Epithelial cell of proximal tubule (primary cell): ENCODE results near the gene ERC2. TPM values are rescaled to one million over a fixed set of nuclear protein-coding genes. Genes with fewer than 3 reads are reported as not detected.

ENCODE experiments used
- DNase-seq: peaks from one replicate; pipeline ENCODE4 v3.0.0-alpha.2; 2011; ENCODE audit warnings: low read depth
- H3K4me3 ChIP-seq: 2 replicates; pipeline ENCODE4 v1.5.1; 2011; ENCODE audit warnings: low read depth, mild to moderate bottlenecking, low read length
- total RNA-seq: library from RNA; depleted of rRNA; stranded (reverse); fragments of >200 nt; gene quantifications from 2 replicates; pipeline ENCODE4 v1.2.3, GENCODE V29; 2015
- TF ChIP-seq, protein P1 (sequence below): conservative IDR thresholded peaks from 2 replicates; pipeline ENCODE4 v1.5.1; 2012; ENCODE audit warnings: low read depth, mild to moderate bottlenecking, low read length

ERC2 gene
- total RNA-seq, 1 donor from 2014 or later: 2.7 TPM

DNA sequence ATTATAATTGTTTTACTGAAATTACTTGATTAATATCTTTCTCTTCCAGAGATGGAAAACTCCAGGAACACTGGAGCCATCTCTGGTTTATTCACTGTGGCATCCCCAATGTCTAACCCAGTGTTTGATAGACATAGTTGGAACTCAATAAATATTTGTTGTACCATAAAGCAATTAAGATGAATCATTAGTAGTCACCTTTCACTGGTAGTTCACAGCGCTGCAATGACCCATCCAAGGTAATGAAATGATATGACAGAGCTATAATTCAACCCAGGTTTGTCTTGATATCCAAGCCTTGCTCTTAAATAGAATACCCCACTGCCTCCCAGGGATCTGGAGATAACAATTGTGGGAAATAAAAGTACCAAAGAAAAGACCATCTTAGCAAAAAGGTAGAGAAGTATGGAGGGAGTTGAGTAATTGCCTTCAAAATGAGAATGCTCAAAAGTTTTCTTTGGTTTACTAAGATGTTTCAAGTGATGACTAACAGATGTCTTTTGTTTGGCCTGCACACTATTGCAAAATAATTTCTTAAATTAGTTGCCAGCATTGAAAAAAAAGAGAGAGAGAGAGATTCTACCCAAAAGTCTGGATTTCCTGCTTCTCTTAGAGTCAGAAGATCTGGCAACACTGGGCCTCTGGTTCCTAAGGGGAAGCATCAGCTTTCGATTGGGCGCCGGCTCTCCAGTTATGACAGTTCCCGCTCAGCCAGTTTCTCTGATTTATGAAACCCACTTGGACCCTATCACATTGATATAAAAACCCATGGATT, 348.5 kb downstream of the ERC2 start:
- DNase-seq: no peak
- TF ChIP-seq, protein P1, sequence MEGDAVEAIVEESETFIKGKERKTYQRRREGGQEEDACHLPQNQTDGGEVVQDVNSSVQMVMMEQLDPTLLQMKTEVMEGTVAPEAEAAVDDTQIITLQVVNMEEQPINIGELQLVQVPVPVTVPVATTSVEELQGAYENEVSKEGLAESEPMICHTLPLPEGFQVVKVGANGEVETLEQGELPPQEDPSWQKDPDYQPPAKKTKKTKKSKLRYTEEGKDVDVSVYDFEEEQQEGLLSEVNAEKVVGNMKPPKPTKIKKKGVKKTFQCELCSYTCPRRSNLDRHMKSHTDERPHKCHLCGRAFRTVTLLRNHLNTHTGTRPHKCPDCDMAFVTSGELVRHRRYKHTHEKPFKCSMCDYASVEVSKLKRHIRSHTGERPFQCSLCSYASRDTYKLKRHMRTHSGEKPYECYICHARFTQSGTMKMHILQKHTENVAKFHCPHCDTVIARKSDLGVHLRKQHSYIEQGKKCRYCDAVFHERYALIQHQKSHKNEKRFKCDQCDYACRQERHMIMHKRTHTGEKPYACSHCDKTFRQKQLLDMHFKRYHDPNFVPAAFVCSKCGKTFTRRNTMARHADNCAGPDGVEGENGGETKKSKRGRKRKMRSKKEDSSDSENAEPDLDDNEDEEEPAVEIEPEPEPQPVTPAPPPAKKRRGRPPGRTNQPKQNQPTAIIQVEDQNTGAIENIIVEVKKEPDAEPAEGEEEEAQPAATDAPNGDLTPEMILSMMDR: no peak
- H3K4me3 ChIP-seq: no peak overlapping the region

DNA sequence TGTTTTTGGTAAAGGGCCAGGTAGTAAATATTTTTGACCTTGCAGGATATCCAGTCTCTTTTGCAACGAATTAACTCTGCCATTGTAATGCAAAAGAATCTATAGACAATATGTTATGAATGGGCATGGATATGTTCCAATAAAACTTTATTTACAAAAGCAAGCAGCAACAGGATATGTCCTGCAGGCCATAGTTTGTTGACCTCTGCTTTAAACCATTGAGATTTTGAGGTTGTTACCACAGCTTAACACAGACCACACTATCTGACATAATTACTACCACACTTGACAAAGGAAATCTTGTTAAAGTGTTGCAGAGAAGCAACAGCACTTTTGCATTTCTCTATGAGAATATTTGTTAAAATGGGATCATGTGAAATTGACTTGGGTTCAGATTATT, 349.3 kb downstream of the ERC2 start:
- H3K4me3 ChIP-seq: no peak overlapping the region
- no peak for DNase-seq
- TF ChIP-seq, protein P1: no peak

DNA sequence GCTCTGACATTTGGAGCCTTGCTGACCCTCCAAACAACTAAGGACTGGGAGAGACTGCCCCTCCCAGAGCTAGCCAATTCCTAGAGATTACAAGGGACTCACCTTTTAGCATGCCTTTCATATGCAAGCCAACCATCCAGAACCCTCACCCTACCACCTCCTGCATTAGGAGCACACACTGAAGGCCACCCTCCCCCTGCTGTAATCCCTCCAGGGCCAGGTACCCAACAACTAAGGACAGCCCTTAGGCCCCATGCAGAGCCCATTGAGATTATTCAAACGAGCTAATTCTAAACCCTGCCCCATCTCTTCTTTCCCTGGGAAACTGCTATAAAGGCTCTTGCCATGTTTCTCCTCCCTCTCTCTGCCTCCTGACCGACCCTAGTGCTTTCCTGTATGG, 352.6 kb downstream of the ERC2 start:
- TF ChIP-seq, protein P1: no peak
- no peak overlapping the region for H3K4me3 ChIP-seq
- no peak for DNase-seq

DNA sequence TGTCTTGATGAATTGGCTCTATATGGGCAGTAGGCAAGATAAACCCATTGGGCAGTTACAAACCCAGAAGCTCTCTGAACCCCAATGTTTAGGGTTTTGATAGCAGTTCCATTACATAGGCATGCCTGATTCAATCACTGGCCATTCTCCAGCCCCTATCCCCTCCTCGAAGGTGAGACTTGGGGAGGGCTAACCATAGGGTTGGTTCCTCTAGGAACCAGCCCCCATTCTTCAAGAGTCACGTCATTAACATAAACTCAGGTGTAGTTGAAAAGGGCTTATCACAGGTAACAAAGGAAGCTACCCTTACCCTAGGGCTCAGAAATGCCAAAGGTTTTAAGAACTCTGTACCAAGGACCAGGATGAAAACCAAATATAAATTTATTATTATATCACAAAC, 353.1 kb downstream of the ERC2 start:
- no peak overlapping the region for H3K4me3 ChIP-seq
- DNase-seq: no peak
- TF ChIP-seq, protein P1: no peak

DNA sequence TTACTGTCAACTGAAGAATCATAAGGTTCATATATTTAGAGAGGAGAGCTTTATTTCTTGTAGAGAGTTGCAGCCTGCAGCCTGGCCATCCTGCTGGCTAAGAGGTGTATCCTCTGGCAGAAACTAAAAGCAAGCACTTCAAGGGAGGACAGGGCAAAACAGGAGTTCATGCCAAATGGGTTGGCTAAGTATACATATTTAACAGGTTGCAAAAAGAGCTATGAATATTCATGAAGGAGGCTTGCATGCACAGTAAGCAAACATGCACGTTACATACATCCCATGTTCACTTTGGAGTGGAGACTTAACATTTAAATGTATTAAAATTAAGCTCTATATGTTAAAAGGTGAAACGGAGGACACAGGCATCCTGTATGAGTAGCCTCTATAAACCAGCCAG, 354.4 kb downstream of the ERC2 start:
- TF ChIP-seq, protein P1: no peak
- H3K4me3 ChIP-seq: no peak overlapping the region
- DNase-seq: no peak

DNA sequence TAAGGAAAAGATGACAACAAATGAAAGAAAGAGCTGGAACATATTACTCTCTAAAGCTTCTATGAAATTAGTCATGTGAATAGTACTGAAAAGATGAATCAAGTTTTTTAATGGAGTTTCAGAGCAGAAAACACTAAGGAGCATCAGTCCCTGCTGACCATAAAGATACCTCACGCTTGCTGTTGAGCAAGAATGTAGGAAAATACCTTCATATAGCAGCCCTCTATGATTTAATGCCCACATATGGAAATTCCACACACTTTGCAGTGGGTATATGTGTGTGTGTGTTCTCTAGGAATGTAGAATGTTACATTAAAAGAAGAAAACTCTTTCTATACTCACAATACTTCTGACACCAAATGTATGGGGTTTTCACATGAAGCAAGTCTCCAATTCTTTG, 355.0 kb downstream of the ERC2 start:
- TF ChIP-seq, protein P1: no peak
- H3K4me3 ChIP-seq: no peak overlapping the region
- no peak for DNase-seq
